ENCODE data around the gene TTC27.

TTC27 gene

GRCh38 chr2:32758232-32758631 is 130.4 kb downstream of the TTC27 start:
- DNase-seq = no peak

GRCh38 chr2:32760628-32761027 is 132.8 kb downstream of the TTC27 start:
- DNase-seq = no peak

- DNase-seq = peak; percentile 98
Observed at GRCh38 chr2:32768387-32769174, 140.7 kb downstream of the TTC27 start.

- DNase-seq = no peak
Observed at GRCh38 chr2:32770360-32770759, 142.5 kb downstream of the TTC27 start.

- peak; percentile 64 for DNase-seq
Observed at GRCh38 chr2:32772638-32773447, 145.0 kb downstream of the TTC27 start.

GRCh38 chr2:32773448-32773808 is 145.6 kb downstream of the TTC27 start:
- DNase-seq = no peak

GRCh38 chr2:32775954-32776353 is 148.1 kb downstream of the TTC27 start:
- DNase-seq = no peak

GRCh38 chr2:32777714-32778113 is 149.9 kb downstream of the TTC27 start:
- DNase-seq = no peak

GRCh38 chr2:32780961-32781360 is 153.1 kb downstream of the TTC27 start:
- DNase-seq = no peak

GRCh38 chr2:32783469-32783868 is 155.6 kb downstream of the TTC27 start:
- DNase-seq = no peak

GRCh38 chr2:32783933-32784332 is 156.1 kb downstream of the TTC27 start:
- no peak for DNase-seq

GRCh38 chr2:32787207-32787606 is 159.4 kb downstream of the TTC27 start:
- no peak for DNase-seq

GRCh38 chr2:32788114-32788513 is 160.3 kb downstream of the TTC27 start:
- DNase-seq = no peak

- no peak for DNase-seq
Observed at GRCh38 chr2:32792416-32792815, 164.6 kb downstream of the TTC27 start.

- no peak for DNase-seq
Observed at GRCh38 chr2:32798829-32799228, 171.0 kb downstream of the TTC27 start.

GRCh38 chr2:32801741-32802140 is 173.9 kb downstream of the TTC27 start:
- DNase-seq = no peak

- DNase-seq = no peak
Observed at GRCh38 chr2:32802877-32803276, 175.0 kb downstream of the TTC27 start.

- DNase-seq = no peak
Observed at GRCh38 chr2:32804205-32804604, 176.4 kb downstream of the TTC27 start.

- DNase-seq = no peak
Observed at GRCh38 chr2:32805104-32806095, 177.6 kb downstream of the TTC27 start.

- no peak for DNase-seq
Observed at GRCh38 chr2:32806857-32807256, 179.0 kb downstream of the TTC27 start.

- no peak for DNase-seq
Observed at GRCh38 chr2:32807662-32808061, 179.8 kb downstream of the TTC27 start.

GRCh38 chr2:32810909-32811495 is 183.2 kb downstream of the TTC27 start:
- no peak for DNase-seq

GRCh38 chr2:32811696-32812095 is 183.8 kb downstream of the TTC27 start:
- DNase-seq = no peak

Data from hematopoietic multipotent progenitor cell treated with erythropoietin and hydrocortisone succinate and interleukin-3 and kit ligand, for 4 days (in vitro differentiated cells).